Gastrocnemius medialis (tissue), 4 donors: ENCODE measurements around the gene PADI6.
"Not testable (repeated sequence)": the region's sequence is repeated elsewhere in the genome, so short reads cannot be mapped to it uniquely, and the experiment has no call there.

ENCODE experiments used
- POLR2A ChIP-seq, 2 donors: fragments of 450-650 bp; IDR thresholded peaks; one replicate each; pipeline ENCODE4 v1.6.1; 2017; ENCODE audit warnings: antibody characterized with exemption in 2 of 2, mild to moderate bottlenecking in 2 of 2, moderate library complexity in 2 of 2
- TF ChIP-seq, protein P1 (sequence below), 5 experiments: fragments of 450-650 bp in 3 of 5; fragments of 200-600 bp in 2 of 5; sonication (generic) in 2 of 5; IDR thresholded peaks in 4 of 5; conservative IDR thresholded peaks in 1 of 5; 1 replicate in 4 of 5; 2 replicates in 1 of 5; pipeline ENCODE4 v1.5.1; 2016 to 2019; ENCODE audit warnings: antibody characterized with exemption in 5 of 5, mild to moderate bottlenecking in 3 of 5, moderate library complexity in 3 of 5

DNA sequence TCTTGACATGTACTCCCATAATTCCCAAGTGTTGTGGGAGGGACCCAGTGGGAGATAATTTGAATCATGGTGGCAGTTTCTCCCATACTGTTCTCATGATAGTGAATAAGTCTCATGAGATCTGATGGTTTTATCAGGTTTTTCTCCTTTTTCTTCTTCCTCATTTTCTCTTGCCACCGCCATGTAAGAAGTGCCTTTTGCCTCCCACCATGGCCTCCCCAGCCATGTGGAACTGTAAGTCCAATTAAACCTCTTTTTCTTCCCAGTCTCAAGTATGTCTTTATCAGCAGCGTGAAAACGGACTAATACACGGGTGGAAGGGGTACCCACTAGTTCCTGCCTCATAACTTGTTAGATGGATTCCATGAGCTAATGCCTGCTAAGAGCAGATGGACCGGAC, 26.5 kb upstream of the PADI6 start:
- TF ChIP-seq, protein P1, sequence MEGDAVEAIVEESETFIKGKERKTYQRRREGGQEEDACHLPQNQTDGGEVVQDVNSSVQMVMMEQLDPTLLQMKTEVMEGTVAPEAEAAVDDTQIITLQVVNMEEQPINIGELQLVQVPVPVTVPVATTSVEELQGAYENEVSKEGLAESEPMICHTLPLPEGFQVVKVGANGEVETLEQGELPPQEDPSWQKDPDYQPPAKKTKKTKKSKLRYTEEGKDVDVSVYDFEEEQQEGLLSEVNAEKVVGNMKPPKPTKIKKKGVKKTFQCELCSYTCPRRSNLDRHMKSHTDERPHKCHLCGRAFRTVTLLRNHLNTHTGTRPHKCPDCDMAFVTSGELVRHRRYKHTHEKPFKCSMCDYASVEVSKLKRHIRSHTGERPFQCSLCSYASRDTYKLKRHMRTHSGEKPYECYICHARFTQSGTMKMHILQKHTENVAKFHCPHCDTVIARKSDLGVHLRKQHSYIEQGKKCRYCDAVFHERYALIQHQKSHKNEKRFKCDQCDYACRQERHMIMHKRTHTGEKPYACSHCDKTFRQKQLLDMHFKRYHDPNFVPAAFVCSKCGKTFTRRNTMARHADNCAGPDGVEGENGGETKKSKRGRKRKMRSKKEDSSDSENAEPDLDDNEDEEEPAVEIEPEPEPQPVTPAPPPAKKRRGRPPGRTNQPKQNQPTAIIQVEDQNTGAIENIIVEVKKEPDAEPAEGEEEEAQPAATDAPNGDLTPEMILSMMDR (IDR thresholded peaks at IDR 0.05 in 4 of 5, conservative IDR thresholded peaks at IDR 0.05 in 1 of 5) = not testable (repeated sequence)
- not testable (repeated sequence) for TF ChIP-seq POLR2A (IDR thresholded peaks at IDR 0.05)
